Neural cell (in vitro differentiated cells): ENCODE data around the gene EPC1.

Source experiments
- POLR2AphosphoS5 ChIP-seq: IDR thresholded peaks from 2 replicates; pipeline ENCODE4 v1.6.1; 2012
- TF ChIP-seq, protein P1 (sequence below): fragments of 450-650 bp; IDR thresholded peaks from 2 replicates; pipeline ENCODE4 v1.5.1; 2014; ENCODE audit warnings: antibody characterized with exemption, mild to moderate bottlenecking, moderate library complexity; ENCODE audit not compliant: poor library complexity, severe bottlenecking

GRCh38 chr10:32374605-32375004, 27.6 kb upstream of the EPC1 start:
- TF ChIP-seq, protein P1, sequence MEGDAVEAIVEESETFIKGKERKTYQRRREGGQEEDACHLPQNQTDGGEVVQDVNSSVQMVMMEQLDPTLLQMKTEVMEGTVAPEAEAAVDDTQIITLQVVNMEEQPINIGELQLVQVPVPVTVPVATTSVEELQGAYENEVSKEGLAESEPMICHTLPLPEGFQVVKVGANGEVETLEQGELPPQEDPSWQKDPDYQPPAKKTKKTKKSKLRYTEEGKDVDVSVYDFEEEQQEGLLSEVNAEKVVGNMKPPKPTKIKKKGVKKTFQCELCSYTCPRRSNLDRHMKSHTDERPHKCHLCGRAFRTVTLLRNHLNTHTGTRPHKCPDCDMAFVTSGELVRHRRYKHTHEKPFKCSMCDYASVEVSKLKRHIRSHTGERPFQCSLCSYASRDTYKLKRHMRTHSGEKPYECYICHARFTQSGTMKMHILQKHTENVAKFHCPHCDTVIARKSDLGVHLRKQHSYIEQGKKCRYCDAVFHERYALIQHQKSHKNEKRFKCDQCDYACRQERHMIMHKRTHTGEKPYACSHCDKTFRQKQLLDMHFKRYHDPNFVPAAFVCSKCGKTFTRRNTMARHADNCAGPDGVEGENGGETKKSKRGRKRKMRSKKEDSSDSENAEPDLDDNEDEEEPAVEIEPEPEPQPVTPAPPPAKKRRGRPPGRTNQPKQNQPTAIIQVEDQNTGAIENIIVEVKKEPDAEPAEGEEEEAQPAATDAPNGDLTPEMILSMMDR = no peak
- no peak for TF ChIP-seq POLR2AphosphoS5
